ENCODE measurements around the gene PGM5. TPM values are rescaled to one million over a fixed set of nuclear protein-coding genes. Genes with fewer than 3 reads are reported as not detected.

PGM5 gene
- total RNA-seq, 1 donor from 2014 or later = not detected

DNA sequence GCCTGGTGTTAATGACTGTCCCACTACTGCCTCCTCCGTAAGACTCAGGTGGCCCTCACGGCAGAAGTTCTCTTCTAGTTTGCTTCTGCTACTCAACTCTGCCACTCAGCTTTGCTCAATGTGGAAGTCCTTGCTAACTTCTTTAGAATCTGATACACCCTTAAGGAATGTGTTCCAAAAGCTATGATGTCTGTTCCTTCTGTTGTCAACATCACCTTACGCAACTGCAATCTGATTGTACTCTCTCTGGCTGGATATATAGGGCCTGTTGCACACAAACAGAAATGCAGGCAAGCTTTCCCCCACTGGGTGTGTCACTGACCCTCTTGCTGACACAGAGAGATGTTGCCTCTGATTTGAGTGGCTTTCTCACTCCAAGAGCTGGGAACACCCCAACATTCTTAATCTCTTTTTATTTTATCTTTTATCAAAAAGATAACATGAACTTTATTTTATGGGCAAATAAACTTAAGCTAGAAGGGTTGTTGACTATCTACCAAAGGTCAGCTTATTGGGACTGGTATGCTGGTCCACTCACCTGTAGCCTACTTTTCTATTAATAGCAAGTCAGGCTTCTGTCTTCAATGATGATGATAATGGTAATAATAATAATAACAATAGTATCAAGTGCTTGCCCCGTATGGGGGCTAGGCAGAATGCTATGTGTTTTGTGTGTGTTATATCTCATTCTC is 159.1 kb downstream of the PGM5 start:
- H3K4me3 Mint-ChIP-seq (ENCODE audit: unreplicated experiment) = no peak overlapping the region
- H3K4me1 Mint-ChIP-seq (ENCODE audit: low read depth) = no peaks in the 10 kb centered on the region
- TF ChIP-seq, protein P1, sequence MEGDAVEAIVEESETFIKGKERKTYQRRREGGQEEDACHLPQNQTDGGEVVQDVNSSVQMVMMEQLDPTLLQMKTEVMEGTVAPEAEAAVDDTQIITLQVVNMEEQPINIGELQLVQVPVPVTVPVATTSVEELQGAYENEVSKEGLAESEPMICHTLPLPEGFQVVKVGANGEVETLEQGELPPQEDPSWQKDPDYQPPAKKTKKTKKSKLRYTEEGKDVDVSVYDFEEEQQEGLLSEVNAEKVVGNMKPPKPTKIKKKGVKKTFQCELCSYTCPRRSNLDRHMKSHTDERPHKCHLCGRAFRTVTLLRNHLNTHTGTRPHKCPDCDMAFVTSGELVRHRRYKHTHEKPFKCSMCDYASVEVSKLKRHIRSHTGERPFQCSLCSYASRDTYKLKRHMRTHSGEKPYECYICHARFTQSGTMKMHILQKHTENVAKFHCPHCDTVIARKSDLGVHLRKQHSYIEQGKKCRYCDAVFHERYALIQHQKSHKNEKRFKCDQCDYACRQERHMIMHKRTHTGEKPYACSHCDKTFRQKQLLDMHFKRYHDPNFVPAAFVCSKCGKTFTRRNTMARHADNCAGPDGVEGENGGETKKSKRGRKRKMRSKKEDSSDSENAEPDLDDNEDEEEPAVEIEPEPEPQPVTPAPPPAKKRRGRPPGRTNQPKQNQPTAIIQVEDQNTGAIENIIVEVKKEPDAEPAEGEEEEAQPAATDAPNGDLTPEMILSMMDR (IDR thresholded peaks at IDR 0.05) = no peak
- H3K9me3 Mint-ChIP-seq (ENCODE audit: low read depth) = peaks cover 14% of the 10 kb centered on the region
- no peaks in the 10 kb centered on the region for H3K36me3 Mint-ChIP-seq (ENCODE audit: low read depth)
- no peaks in the 10 kb centered on the region for H3K27me3 Mint-ChIP-seq (ENCODE audit: low read depth)
- H3K27ac Mint-ChIP-seq (ENCODE audit: unreplicated experiment) = no peak overlapping the region
- DNase-seq (ENCODE audit: low spot score) = no peak

DNA sequence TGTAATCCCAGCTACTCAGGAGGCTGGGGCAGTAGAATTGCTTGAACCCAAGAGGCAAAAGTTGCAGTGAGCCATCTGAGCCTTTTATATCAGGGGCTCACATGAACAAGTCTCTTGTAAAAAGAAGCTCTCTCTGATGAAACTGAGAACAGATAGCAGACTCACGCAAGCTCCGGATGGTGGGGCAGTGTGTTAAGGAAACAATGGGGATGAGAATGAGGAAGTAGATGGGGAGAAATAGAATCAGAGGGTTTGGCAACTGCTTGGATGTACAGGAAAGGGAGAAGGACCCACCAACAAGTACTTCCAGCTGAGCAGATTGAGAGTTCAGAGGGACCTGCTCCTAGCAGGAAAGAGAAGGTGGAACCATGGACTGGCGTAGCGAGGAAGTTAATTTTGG is 165.7 kb downstream of the PGM5 start:
- TF ChIP-seq, protein P1 (IDR thresholded peaks at IDR 0.05) = no peak
- no peak overlapping the region for H3K4me3 Mint-ChIP-seq (ENCODE audit: unreplicated experiment)
- H3K36me3 Mint-ChIP-seq (ENCODE audit: low read depth) = no peaks in the 10 kb centered on the region
- no peak for DNase-seq (ENCODE audit: low spot score)
- peaks cover 14% of the 10 kb centered on the region for H3K9me3 Mint-ChIP-seq (ENCODE audit: low read depth)
- no peaks in the 10 kb centered on the region for H3K4me1 Mint-ChIP-seq (ENCODE audit: low read depth)
- H3K27me3 Mint-ChIP-seq (ENCODE audit: low read depth) = peaks cover 6% of the 10 kb centered on the region
- no peak overlapping the region for H3K27ac Mint-ChIP-seq (ENCODE audit: unreplicated experiment)

DNA sequence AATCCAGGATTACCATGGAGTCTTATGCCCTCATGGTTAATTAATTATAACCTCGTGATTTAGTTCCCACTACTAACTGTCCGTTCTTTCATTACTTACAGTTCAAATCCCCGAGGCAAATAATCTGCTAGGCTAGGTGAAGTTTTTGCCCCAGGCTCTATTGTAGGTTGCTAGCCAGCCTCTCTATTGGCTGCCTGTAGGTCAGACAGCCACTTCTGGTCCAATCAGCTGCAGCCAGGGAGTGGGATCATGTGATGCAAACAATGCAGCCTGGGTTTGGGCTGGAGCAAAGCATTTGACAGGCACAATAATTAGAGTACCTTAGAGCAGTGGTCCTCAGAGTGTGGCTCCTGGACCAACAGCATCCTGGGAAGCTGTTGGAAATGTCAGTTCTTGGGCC is 166.5 kb downstream of the PGM5 start:
- TF ChIP-seq, protein P1 (IDR thresholded peaks at IDR 0.05) = no peak
- no peak overlapping the region for H3K27ac Mint-ChIP-seq (ENCODE audit: unreplicated experiment)
- H3K9me3 Mint-ChIP-seq (ENCODE audit: low read depth) = peaks cover 8% of the 10 kb centered on the region
- no peak for DNase-seq (ENCODE audit: low spot score)
- peaks cover 6% of the 10 kb centered on the region for H3K27me3 Mint-ChIP-seq (ENCODE audit: low read depth)
- H3K4me1 Mint-ChIP-seq (ENCODE audit: low read depth) = no peaks in the 10 kb centered on the region
- no peak overlapping the region for H3K4me3 Mint-ChIP-seq (ENCODE audit: unreplicated experiment)
- H3K36me3 Mint-ChIP-seq (ENCODE audit: low read depth) = no peaks in the 10 kb centered on the region

DNA sequence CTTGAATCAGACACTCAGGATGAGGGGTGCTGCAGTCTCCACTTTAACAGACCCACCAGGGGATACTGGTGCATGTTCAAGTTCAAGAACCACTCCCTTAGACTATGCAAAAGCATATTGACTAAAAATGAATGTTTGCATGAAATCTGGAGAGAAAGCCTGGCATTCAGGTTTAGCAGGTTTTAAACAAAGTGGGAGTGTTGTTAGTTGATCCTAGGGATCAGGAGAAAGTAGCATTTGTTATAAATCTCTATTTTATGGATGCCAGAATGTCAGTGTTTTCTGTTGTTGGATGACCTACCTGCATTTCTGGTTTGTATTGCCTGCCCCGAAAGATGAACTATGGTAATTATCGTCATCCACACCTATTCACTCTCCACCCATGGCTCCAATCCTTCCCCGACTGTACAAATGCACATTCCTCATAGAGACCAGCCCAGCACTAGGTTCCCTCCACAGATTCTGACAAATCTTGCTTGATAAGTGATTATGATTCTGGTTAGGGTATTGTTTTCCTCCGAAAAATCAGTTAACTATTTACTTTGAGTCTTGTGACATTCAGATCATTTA is 167.0 kb downstream of the PGM5 start:
- no peak overlapping the region for H3K4me3 Mint-ChIP-seq (ENCODE audit: unreplicated experiment)
- H3K4me1 Mint-ChIP-seq (ENCODE audit: low read depth) = no peaks in the 10 kb centered on the region
- peaks cover 6% of the 10 kb centered on the region for H3K27me3 Mint-ChIP-seq (ENCODE audit: low read depth)
- TF ChIP-seq, protein P1 (IDR thresholded peaks at IDR 0.05) = no peak
- no peak overlapping the region for H3K27ac Mint-ChIP-seq (ENCODE audit: unreplicated experiment)
- no peak for DNase-seq (ENCODE audit: low spot score)
- H3K36me3 Mint-ChIP-seq (ENCODE audit: low read depth) = no peaks in the 10 kb centered on the region
- H3K9me3 Mint-ChIP-seq (ENCODE audit: low read depth) = peaks cover 3% of the 10 kb centered on the region

DNA sequence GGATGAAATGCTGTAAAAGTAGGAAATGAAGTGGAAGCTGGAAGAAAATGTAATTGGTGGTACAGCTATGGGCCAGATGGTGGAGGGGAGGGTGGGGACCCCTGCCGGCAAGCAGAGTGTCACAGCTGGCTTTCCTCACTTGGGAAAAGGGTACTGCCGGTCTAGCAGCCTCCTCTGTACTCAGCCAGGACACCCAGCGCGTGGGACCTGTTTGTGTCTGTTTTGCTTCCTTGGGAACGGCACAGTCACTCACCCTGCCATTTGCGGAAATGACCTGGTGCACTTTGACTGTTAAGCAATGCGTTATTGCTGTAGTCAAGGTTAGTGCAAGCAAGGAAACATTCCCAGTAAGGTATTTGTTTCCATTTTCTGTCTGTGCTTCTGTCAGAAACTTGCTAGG is 174.2 kb downstream of the PGM5 start:
- Mint-ChIP-seq H3K4me1 (ENCODE audit: low read depth) (no peaks in the 10 kb centered on the region), H3K36me3 (ENCODE audit: low read depth) (no peaks in the 10 kb centered on the region), H3K27me3 (ENCODE audit: low read depth) (peaks cover 2% of the 10 kb centered on the region), H3K4me3 (ENCODE audit: unreplicated experiment) (no peak overlapping the region), H3K27ac (ENCODE audit: unreplicated experiment) (no peak overlapping the region), H3K9me3 (ENCODE audit: low read depth) (no peaks in the 10 kb centered on the region)
- TF ChIP-seq, protein P1 (IDR thresholded peaks at IDR 0.05) = no peak
- no peak for DNase-seq (ENCODE audit: low spot score)

All from chondrocyte (in vitro differentiated cells).